ENCODE data around the gene IFNLR1.
A peak's percentile ranks its signal among the peaks of the same experiment; 100 is the strongest.

The IFNLR1 gene

GRCh38 chr1:24119859-24120756 lies 67.0 kb downstream of the IFNLR1 start:
- DNase-seq = no peak

DNA sequence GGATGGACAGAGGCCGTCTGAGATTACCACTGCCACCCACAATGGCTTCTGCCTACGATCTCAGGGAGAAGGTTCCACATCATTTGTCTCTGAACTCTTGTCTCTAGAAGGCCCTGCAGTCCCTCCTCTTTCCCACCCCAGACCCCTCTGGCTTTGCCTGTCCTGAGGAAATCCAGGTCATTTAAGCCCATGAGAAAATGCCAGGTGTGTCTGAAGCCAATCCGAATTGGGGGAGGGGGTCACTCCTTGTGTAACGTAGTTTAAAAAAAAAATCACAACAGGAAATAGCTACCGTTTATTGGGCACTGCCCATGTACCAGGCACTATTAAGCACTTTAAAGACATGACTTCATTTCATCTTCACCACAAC lies 67.6 kb downstream of the IFNLR1 start:
- DNase-seq = no peak

DNA sequence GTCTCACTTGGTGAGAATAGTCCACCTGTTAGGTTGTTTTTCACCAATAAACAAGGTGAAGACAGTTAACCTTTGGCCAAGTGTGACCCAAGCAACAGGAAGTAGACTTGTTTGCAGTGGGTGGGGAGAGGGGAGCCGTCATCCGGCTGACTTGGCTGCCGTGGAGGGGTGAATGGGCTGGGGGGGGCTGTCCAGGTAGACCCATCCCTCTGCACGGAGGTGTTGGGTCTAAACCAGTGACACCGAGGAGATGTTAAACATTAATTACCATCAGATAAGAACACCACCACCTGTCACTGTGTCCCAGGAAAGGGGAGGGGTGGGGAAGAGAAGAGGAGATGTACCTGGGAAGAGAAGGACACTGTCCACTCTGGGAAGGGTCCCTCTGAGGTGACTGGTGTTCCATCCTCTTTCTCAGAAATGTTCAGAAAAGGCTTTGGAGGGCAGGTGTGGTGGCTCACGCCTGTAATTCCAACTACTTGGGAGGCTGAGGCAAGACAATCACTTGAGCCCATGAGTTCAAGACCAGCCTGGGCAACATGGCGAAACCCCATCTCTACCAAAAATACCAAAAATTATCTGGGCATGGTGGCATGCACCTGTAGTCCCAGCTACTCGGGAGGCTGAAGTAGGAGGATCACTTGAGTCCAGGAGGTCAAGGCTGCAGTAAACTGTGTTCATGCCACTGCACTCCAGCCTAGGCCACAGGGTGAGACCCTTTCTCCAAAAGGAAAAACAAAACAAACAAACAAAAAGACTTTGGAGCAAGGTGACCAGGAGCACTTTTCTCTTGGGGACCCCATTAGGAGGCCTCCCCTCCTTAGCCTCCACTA lies 68.5 kb downstream of the IFNLR1 start:
- DNase-seq = no peak

DNA sequence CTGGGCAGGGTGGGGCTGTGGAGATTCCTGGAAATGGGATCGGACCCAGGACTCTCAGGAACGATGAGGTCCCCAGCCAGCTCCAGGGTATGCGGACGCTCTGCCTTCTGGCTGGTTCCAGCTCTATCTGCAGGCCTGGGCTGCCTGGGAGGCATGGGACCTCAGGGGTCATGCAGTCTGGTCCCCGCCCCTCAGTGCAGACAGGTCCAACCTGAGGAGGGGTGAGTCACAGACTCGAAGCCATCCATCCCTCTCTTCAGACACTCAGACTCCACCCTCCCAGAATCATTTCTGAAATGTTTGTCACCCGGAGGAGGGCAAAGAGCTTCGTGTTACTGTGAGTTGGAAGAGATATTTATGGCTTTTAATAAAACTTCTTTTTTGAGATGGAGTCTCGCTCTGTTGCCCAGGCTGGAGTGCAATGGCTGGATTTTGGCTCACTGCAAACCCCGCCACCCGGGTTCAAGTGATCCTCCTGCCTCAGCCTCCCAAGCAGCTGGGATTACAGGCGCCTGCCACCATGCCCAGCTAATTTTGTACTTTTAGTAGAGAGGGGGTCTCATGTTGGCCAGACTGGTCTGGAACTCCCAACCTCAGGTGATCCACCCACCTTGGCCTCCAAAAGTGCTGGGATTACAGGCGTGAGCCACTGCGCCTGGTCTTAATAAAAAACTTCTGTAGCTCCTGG lies 69.2 kb downstream of the IFNLR1 start:
- no peak for DNase-seq

DNA sequence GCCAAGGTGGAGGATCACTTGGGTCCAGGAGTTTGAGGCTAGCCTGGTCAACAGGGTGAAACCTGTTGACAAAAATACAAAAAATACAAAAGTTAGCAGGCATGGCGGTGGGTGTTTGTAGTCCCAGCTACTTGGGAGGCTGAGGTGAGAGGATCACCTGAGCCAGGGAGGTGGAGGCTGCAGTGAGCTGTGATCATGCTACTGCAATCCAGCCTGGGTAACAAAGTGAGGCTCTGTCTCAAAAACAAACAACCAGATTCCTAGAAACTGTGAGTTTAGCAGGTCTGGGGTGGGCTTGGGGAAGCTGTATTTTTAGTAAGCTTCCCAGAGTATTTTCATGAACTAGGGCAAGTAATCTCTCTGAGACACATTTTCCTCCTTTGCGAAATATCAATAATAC lies 70.0 kb downstream of the IFNLR1 start:
- no peak for DNase-seq

GRCh38 chr1:24114753-24115152 lies 72.3 kb downstream of the IFNLR1 start:
- no peak for DNase-seq

- no peak for DNase-seq
Observed at GRCh38 chr1:24113641-24114033, 73.5 kb downstream of the IFNLR1 start.

- DNase-seq = peak; percentile 16
Observed at GRCh38 chr1:24111996-24112779, 74.9 kb downstream of the IFNLR1 start, which contains the start of gene MYOM3. TSS of gene MYOM3 (minus strand) at chr1:24112135. CDS start at chr1:24108636, 3,499 bp downstream.

GRCh38 chr1:24111262-24111995 lies 75.7 kb downstream of the IFNLR1 start:
- no peak for DNase-seq

- DNase-seq = no peak
Observed at GRCh38 chr1:24110642-24111261, 76.3 kb downstream of the IFNLR1 start.

DNA sequence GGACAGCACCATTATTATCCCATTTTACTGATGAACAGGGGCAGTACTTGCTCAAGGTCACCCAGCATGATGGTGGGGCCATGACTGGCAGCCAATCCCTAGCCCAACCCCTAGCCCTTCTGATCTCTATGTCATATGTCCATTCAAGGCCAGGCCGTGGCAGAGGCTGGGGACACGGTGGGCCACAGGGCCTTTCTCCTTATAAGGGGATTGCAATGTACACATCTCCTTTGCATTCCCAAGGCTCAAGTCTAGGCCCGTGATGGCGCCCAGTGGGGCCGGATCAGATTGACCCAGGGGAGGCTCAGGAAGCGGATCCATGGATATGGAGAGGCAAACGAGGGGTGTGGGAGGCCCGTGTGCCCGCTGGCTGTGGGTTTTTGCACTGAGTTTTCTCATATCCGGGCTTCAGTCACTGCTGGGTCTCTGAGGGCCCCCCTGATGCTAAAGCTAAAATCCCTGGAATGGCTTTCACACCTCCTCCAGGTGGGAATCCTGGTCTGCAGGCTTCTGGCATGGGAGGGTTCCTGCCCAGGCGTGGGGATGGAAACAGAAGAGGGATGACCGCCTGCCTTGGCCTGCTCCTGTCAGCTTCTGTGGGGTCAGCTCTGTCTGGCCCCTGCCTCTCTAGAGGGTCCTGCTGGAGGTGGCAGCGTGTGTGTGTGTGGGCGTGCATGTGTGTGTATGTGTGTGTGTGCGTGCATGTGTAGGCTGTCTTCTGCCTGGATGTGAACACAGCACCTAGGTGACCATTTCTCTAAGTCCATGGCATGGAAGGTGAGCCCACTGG lies 77.2 kb downstream of the IFNLR1 start:
- DNase-seq = no peak

DNA sequence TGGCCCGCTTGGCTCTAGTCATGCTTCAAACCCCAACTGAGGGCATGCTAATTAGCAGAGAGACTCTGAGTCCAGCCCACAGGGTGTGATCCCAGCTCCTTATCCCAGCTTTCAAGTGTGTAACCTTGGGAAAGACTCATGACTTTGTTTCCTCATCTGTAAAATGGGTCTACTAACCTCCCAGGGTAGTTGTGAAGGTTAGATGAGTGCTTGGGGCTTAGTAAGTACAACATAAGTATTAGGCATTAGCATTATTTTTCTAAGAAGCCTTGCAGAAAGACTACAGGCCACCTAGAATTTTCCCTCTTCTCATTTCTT lies 78.0 kb downstream of the IFNLR1 start:
- no peak for DNase-seq

GRCh38 chr1:24108334-24109165 lies 78.5 kb downstream of the IFNLR1 start:
- no peak for DNase-seq

DNA sequence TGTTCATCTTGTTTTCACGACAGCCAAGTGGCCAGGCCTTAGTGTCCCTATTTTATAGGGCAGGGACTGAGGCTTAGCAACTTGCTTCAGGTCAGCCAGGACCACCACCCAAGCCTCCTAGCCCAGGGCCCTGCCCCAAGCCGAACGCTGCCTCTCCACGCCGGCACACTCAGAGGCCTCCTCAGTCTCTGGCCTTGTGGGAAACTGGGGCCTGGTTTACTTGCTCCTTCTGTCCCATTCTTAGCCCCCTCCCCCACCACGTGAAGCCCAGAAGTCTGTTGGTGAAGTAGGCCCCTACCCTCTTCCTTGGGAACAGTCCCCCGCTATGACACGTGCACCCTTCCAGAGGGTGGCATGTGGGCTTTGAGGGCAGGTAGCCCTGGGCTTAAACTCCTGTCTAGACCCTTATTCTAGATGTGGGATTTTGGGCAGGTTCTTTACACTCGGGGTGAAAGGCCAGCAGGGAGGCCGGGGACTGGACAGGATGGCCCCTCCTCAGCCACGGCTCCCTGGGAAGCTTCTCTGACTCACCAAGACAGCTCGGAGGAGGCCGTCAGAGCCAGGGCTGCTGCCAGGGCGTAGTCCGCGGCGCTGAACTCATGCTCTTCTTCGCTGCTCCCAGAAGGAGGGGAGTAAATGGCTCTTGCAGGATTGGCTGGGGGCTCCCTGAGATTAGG lies 79.5 kb downstream of the IFNLR1 start:
- no peak for DNase-seq

DNA sequence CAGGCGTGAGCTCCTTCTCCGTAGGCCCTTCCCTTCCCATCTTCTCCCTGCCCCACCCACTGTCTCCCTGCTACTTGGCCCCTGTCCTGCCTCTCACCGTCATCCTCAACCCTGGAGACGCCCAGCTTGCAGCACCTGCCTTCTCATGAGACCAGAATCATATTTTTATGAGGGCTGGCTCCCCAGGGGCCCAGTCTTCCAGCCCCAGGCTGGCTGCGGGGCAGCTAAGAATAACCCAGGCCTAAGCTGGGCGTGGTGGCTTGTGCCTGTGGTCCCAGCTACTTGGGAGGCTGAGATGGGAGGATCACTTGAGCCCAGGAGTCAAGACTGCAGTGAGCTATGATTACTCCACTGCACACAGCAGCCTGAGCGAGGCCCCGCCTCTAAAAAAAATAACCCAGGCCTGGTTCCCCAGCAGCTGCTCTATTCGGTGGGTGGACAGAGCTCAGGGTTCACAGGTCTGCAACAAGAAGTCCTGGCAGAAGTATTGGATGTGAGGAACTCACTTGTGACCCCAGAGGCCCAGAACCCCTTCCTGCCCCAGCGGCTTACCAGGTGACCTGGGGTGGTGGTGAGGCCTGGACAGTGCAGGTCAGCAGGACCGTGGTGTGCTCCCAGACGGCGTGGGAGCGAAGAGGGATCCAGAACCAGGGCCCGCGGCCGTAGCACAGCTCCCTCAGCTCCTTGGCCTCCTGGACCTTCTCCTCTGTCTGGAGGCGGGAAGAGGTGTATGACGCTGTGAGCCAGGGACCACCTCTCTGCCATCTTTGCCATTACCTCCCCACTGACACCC lies 81.5 kb downstream of the IFNLR1 start:
- no peak for DNase-seq

DNA sequence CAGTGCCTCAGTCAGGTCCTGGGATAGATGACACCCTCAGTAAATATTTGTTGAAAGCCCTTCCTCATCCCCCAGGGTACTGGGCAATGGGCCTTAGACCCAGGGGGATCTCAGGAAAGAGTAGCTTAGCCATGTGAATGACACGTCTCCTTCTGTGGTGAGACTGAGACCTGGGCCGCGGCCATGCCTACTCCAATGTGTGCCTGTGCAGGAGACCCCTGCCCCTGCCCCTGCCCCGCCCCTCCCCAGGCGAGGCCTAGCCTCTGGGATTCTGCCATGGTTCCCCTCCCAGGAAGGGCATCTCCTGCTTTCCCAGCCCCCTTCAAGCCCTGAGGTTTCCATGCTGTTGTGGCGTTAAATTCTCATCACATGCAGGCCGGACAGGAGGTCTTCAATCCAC lies 82.2 kb downstream of the IFNLR1 start:
- no peak for DNase-seq
